ENCODE results near the gene GALNT16.
"Not testable (repeated sequence)": the region's sequence is repeated elsewhere in the genome, so short reads cannot be mapped to it uniquely, and the experiment has no call there.

GALNT16 gene

DNA sequence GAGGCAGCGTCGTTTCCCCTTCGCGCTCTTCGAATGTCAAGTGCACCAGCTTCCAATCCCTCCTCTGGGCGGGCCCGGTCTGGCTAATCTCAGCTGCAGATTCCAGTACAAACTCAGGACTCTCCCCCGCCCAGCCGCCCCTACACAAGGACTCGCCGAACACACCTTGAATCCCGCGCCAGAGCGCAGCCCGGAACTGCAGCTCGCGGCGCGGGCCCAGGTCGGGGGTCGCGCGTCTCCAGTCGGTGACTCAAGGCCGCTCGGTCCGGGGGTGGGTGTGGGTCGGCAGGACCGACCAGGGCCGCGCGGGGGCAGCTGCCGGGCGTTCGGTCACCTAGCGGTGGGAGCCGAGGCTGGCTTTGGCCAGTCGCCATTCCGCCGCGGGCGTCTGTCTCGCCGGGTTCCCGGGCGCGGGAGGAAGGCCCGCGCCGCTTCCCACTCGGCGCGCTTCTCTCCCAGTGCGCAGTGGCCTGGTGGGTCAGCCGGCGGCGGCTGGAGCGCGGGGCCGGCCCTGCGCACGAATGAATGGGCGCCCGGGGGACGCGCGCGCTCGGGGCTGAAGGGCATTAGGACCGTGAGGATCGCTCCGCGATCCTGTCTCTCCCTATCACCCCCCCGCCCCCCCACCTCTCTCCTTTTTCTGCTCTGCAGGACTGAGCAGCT lies at the start of gene GALNT16:
TSS of gene GALNT16 (plus strand) at position 632 of the 663 bp plus-strand sequence. CDS start 133 bp downstream, outside the sequence.
- no peak for DNase-seq (ENCODE audit: low read depth)

GRCh38 chr14:69214393-69214792 lies 45.6 kb upstream of the GALNT16 start:
- DNase-seq (ENCODE audit: low read depth): no peak

- DNase-seq (ENCODE audit: low read depth): not testable (repeated sequence)
Measured at GRCh38 chr14:69217663-69218062, 42.3 kb upstream of the GALNT16 start.

GRCh38 chr14:69224946-69225345 lies 35.0 kb upstream of the GALNT16 start:
- DNase-seq (ENCODE audit: low read depth): no peak

GRCh38 chr14:69226178-69226577 lies 33.8 kb upstream of the GALNT16 start:
- DNase-seq (ENCODE audit: low read depth): no peak

GRCh38 chr14:69226736-69227135 lies 33.2 kb upstream of the GALNT16 start:
- DNase-seq (ENCODE audit: low read depth): no peak

GRCh38 chr14:69231486-69231885 lies 28.5 kb upstream of the GALNT16 start:
- no peak for DNase-seq (ENCODE audit: low read depth)

- no peak for DNase-seq (ENCODE audit: low read depth)
Measured at GRCh38 chr14:69232388-69232787, 27.6 kb upstream of the GALNT16 start.

DNA sequence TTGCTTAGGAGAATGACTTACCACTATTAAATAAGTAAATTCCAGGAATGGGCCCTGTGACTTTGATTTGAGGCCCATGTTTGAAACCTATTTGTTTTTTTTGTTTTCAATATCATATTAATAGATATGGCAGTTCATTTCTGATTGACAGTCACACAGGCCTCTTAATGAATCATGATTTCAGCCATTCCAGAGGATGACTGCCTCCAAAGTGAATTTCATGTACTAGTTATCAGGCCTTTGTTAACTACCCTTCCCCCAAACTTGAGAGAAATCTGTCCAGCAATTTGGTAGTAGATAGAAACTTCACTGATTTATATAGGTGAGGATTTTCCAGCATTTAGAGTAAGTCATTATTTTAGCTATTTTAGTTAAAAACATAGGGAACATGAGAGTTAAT lies 25.9 kb upstream of the GALNT16 start:
- DNase-seq (ENCODE audit: low read depth): no peak

DNA sequence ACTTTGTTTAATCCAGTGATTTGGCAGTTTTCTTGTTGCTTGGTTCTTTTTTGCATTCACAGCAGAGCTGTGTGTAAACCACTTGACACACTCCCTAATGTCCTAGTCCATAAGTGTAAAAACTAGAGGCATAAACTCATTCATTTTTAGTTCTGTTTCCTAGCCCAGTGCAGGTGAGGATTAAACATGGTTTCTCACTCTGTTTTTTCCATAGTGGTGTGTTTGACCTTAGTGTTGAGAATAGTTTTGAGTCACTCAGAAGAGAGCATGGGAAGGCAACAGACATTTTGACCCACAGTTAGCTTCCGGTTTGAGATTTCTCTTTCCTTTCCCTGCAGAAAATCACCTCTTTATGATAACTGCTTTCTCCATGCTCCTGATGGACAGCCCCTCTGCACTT lies 24.2 kb upstream of the GALNT16 start:
- DNase-seq (ENCODE audit: low read depth): no peak

- no peak for DNase-seq (ENCODE audit: low read depth)
Measured at GRCh38 chr14:69237142-69237541, 22.8 kb upstream of the GALNT16 start.

DNA sequence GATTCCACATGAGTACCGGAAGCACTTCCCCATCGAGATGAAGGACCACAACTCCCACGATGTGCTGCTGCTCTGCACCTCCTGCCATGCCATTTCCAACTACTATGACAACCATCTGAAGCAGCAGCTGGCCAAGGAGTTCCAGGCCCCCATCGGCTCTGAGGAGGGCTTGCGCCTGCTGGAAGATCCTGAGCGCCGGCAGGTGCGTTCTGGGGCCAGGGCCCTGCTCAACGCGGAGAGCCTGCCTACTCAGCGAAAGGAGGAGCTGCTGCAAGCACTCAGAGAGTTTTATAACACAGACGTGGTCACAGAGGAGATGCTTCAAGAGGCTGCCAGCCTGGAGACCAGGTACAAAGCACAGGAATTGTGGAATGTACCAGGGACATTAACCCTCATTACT lies 22.4 kb upstream of the GALNT16 start:
- DNase-seq (ENCODE audit: low read depth): no peak

DNA sequence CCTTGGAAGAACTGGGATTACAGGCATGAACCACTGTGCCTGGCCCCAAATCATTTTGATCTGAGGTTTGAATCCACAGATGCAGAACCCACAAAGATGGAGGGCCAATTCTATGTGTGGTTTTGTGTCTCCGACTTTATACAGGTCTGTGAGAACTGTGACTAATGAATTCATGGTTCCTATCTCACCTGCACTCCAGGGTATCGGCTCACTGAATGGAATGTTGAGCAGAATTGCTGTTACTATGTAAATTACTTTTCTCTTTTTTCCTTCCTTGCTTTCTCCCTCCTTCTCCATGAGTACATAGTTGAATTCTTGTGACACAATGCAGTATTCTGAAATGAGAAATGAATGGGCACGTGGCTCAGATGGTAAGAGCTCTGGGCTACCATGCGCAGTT lies 21.1 kb upstream of the GALNT16 start:
- no peak for DNase-seq (ENCODE audit: low read depth)

DNA sequence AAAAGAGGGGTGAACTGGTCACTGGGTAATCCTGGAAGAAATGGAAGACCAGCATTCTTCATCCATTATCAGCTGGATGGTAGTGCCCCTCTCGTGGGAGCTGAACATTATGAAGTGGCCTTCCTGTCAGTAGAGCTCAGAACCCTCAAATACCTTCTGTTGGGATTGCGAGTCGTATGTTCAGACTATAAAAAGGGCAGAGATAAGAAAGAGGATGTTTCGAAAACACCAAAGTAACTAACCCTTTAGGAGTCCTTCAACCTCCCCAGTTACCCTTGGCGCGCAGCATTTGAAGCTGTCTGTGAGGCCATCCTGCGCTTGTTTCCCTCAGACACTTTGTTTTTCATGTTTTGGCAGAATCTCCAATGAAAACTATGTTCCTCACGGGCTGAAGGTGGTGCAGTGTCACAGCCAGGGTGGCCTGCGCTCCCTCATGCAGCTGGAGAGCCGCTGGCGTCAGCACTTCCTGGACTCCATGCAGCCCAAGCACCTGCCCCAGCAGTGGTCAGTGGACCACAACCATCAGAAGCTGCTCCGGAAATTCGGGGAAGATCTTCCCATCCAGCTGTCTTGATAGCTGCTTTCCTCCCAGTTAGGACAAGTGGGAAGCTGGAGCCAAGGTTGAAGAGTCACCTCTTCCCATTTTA lies 19.3 kb upstream of the GALNT16 start:
- no peak for DNase-seq (ENCODE audit: low read depth)

DNA sequence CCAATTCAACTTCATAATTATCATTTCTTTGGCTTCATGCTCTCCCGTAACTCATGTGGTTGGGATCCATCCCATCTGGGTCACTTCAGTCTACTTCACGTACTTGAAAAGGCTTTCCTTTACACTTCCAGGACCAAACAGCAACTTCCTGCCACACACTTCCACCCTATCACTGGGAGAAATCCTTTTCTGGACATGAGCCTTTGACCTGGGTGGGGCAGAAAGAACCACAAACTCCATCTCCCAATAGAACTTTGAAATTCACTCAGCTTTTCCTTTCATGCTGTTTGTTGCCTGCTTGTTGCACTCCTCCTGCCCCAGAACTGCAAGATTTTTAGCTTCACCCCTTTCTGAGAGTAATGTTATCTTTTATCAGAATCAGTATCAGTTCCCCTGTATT lies 18.4 kb upstream of the GALNT16 start:
- DNase-seq (ENCODE audit: low read depth): no peak

GRCh38 chr14:69242311-69243224 lies 17.4 kb upstream of the GALNT16 start:
- DNase-seq (ENCODE audit: low read depth): peak; percentile 30

- DNase-seq (ENCODE audit: low read depth): no peak
Measured at GRCh38 chr14:69244946-69245345, 15.0 kb upstream of the GALNT16 start.

- no peak for DNase-seq (ENCODE audit: low read depth)
Measured at GRCh38 chr14:69246331-69246730, 13.6 kb upstream of the GALNT16 start.

DNA sequence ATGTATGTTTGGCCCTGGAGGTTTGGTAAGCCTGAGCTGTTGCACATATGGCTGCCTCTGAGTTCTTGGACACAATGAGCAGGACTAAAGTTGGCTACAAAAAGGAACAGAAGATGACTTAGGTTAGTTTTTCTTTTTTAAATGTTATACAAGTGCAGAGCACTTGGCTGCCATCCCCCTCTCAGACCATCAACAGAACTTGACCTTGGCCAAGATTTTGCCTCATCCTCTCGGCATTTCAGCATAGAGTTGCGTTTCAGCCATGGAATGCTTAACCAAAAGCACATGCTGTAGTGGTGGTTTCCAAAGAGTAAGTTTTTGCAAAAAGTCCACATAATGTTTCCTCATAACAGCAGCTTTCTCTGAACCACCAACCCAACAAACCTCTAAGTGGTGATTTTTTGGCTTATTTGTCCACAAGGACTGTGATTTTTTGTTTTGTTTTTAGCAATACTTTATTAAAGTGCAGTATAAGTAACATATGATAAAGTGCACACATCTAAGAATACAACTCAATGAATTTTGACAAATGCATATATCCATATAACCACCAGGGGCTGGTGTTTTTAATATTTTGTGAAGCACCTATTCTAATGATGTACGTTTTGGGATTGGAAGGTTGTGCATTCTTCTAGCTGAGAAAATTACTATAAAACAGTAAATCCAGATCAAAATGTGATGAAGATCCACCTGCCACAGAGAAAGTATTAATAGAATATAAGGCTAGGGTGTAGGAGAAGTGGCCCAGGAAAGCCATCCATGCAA lies 12.1 kb upstream of the GALNT16 start:
- no peak for DNase-seq (ENCODE audit: low read depth)

DNA sequence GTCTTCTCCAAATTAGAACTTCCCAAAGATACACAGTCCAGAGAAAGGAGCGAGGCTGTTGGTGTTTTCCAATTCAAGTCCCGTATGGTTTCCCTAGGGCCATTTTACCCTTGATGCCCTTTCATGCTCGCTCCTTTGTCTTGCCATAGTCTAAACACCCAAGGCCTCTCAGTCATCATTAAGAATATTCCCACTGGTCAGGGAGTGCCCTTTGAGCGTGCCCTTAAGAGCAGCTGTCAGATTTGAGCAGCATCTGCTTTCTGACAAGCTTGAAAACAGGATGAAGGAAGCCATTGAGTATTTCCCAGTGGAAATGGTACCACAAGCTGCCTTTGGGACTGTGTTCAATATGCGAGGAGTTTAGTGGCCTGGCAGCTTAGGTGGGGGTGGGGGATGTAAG lies 10.4 kb upstream of the GALNT16 start:
- DNase-seq (ENCODE audit: low read depth): no peak

DNA sequence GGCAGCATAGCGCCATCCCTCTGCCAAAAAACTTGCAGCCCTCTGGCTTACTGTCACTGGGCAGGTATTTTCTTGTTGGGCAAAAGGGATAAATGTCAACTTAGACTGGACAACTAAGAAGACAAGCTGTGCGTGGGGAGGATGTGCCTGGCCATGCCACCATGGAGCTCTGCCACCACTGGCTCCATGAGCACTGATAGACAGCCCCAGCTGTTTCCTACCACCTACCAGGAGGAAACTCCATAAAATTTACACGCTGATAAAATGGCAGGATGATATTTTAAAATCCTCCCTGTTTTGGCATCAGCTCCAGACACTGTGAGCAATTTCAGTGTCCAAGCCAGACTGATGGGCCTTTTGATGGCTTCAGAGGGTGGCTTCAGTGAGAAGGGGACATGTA lies 7.1 kb upstream of the GALNT16 start:
- no peak for DNase-seq (ENCODE audit: low read depth)

DNA sequence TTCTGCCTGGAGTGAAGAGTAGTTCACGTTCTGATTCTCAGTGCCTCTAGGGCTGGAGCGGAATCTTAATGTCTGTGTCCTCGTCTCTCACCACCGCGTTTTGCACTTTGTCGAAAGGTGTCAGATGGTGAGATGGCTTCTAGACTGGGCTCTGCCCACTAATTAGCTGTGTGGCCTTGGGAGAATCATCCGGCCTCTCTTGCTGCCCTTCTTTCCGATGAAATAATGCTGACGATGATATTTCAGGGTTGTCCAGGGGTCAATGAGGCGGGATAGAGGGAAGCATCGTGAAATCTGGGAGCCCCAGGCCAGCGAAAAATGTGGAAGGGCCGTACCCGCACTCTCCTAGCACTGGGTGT lies 811 bp upstream of the GALNT16 start:
- DNase-seq (ENCODE audit: low read depth): no peak
